ENCODE measurements around the gene BFSP2. TPM values are rescaled to one million over a fixed set of nuclear protein-coding genes. Genes with fewer than 3 reads are reported as not detected.

The BFSP2 gene
- total and polyA plus RNA-seq, 2 of the 4 experiments (the other 2 are of a cell fraction) = not detected

DNA sequence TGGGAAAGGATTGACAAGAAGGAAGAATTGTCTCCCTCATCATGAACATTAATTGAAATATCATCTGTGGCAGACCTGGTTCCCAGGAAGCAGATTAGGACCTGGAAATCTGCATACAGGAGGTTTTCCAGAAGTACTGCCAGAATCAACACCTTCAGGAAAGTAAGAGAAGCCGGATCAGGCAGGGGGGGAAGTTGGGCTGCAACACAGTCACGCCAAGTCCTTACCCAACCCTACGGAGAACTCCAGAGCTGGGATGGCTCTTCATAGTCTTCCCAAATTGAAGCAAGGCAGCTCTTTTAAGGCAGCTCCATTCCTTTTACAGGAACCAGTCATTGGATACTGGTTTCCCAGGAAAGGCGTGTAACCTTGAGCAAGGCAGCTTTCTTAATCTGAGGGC, 35.2 kb upstream of the BFSP2 start:
- Histone ChIP-seq H3K4me2 (ENCODE audit: low read depth, low read length) (no peak overlapping the region), H3K18ac (ENCODE audit: low read depth, low read length) (no peak overlapping the region), H3K4ac (ENCODE audit: low read depth, low read length) (no peak overlapping the region), H3K79me1 (ENCODE audit: low read depth in 1 of 2, low read length in 2 of 2) (no peaks in the 10 kb centered on the region), H3K56ac (ENCODE audit: extremely low read depth, insufficient read depth, low read length) (no peak overlapping the region), H4K91ac (ENCODE audit: insufficient read depth, low read depth, low read length) (no peak overlapping the region), H4K20me1 (ENCODE audit: insufficient read depth, low read length) (no peaks in the 10 kb centered on the region), H3K9me3 (ENCODE audit: control insufficient read depth, insufficient read depth, low read length) (no peaks in the 10 kb centered on the region), H2BK15ac (ENCODE audit: low read depth, low read length) (no peak overlapping the region), H3K27ac (ENCODE audit: insufficient read depth, low read length) (no peak overlapping the region), H3K9me1 (ENCODE audit: insufficient read depth, low read length) (no peaks in the 10 kb centered on the region; the same call in 1 of the 2 replicates), H4K8ac (ENCODE audit: low read depth in 2 of 2, low read length in 2 of 2) (no peak overlapping the region), H2AK9ac (replicated peaks; ENCODE audit: low read depth, low read length, poor library complexity) (no peak overlapping the region), H2AK5ac (ENCODE audit: low read depth, low read length) (no peak overlapping the region), H2BK20ac (ENCODE audit: low read depth, low read length) (no peak overlapping the region), H3K14ac (replicated peaks; ENCODE audit: low read depth, low read length) (no peak overlapping the region), H4K5ac (ENCODE audit: low read depth, low read length) (no peak overlapping the region), H3K27me3 (ENCODE audit: control insufficient read depth, insufficient read depth, low read length) (no peaks in the 10 kb centered on the region; the same call in 1 of the 2 replicates), H3K23ac (ENCODE audit: low read depth, low read length) (no peak overlapping the region), H2BK120ac (ENCODE audit: low read depth, low read length) (no peak overlapping the region), H2BK5ac (ENCODE audit: low read depth, low read length, poor library complexity, severe bottlenecking) (no peak overlapping the region), H2AFZ (replicated peaks; ENCODE audit: low read length, poor library complexity) (no peak overlapping the region), H3K9ac (ENCODE audit: low read depth, low read length) (no peak overlapping the region), H3K4me1 (ENCODE audit: control insufficient read depth, insufficient read depth, low read length) (no peaks in the 10 kb centered on the region), H3K4me3 (ENCODE audit: insufficient read depth, low read depth, low read length) (no peak overlapping the region), H3K36me3 (ENCODE audit: control insufficient read depth, insufficient read depth, low read length) (no peaks in the 10 kb centered on the region)
- ChIA-PET CTCF (interaction anchor here (0.6 to 1.1 kb wide), 2 partner anchors 16 to 29 kb away, joined by 3 read pairs; no protein-coding TSS in a partner anchor), POLR2A (ENCODE audit: unreplicated experiment) (no interaction called here)
- TF ChIP-seq POLR2A (IDR thresholded peaks at IDR 0.05; ENCODE audit: low read depth, low read length) (no peak), MAZ (IDR thresholded peaks at IDR 0.05; ENCODE audit: borderline replicate concordance, low read depth, low read length) (no peak), NFE2L2 (IDR thresholded peaks at IDR 0.05; ENCODE audit: low read depth, low read length) (no peak), CHD1 (IDR thresholded peaks at IDR 0.05; ENCODE audit: low read depth, low read length) (no peak), BHLHE40 (IDR thresholded peaks at IDR 0.05; ENCODE audit: low read depth, low read length) (no peak), SMC3 (IDR thresholded peaks at IDR 0.05; ENCODE audit: low read depth, low read length) (no peak), FOS (IDR thresholded peaks at IDR 0.05; ENCODE audit: low read depth, low read length) (no peak), RCOR1 (IDR thresholded peaks at IDR 0.05; ENCODE audit: insufficient replicate concordance, low read length) (no peak), RFX5 (IDR thresholded peaks at IDR 0.05; ENCODE audit: low read depth, low read length) (no peak), MAFK (IDR thresholded peaks at IDR 0.05; ENCODE audit: low read depth, low read length) (no peak), MXI1 (IDR thresholded peaks at IDR 0.05; ENCODE audit: borderline replicate concordance, low read depth, low read length) (no peak), CEBPB (IDR thresholded peaks at IDR 0.05; ENCODE audit: low read depth, low read length) (no peak), RAD21 (IDR thresholded peaks at IDR 0.05; ENCODE audit: low read length) (no peak)
- TF ChIP-seq, protein P1, sequence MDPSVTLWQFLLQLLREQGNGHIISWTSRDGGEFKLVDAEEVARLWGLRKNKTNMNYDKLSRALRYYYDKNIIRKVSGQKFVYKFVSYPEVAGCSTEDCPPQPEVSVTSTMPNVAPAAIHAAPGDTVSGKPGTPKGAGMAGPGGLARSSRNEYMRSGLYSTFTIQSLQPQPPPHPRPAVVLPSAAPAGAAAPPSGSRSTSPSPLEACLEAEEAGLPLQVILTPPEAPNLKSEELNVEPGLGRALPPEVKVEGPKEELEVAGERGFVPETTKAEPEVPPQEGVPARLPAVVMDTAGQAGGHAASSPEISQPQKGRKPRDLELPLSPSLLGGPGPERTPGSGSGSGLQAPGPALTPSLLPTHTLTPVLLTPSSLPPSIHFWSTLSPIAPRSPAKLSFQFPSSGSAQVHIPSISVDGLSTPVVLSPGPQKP (IDR thresholded peaks at IDR 0.05; ENCODE audit: borderline replicate concordance, low read depth, low read length) = no peak
- TF ChIP-seq, protein P2, sequence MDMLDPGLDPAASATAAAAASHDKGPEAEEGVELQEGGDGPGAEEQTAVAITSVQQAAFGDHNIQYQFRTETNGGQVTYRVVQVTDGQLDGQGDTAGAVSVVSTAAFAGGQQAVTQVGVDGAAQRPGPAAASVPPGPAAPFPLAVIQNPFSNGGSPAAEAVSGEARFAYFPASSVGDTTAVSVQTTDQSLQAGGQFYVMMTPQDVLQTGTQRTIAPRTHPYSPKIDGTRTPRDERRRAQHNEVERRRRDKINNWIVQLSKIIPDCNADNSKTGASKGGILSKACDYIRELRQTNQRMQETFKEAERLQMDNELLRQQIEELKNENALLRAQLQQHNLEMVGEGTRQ (IDR thresholded peaks at IDR 0.05; ENCODE audit: low read depth, low read length) = no peak
- TF ChIP-seq, protein P3, sequence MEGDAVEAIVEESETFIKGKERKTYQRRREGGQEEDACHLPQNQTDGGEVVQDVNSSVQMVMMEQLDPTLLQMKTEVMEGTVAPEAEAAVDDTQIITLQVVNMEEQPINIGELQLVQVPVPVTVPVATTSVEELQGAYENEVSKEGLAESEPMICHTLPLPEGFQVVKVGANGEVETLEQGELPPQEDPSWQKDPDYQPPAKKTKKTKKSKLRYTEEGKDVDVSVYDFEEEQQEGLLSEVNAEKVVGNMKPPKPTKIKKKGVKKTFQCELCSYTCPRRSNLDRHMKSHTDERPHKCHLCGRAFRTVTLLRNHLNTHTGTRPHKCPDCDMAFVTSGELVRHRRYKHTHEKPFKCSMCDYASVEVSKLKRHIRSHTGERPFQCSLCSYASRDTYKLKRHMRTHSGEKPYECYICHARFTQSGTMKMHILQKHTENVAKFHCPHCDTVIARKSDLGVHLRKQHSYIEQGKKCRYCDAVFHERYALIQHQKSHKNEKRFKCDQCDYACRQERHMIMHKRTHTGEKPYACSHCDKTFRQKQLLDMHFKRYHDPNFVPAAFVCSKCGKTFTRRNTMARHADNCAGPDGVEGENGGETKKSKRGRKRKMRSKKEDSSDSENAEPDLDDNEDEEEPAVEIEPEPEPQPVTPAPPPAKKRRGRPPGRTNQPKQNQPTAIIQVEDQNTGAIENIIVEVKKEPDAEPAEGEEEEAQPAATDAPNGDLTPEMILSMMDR (conservative IDR thresholded peaks at IDR 0.05; ENCODE audit: low read depth, low read length) = no peak
- intact Hi-C loops (cut with micrococcal nuclease) (no loop called here), dilution Hi-C loops (cut with HindIII; ENCODE audit: low sequenced_read_pairs, unreplicated experiment) (no loop called here), in situ Hi-C loops (cut with MboI; ENCODE audit: low sequenced_read_pairs) (no loop called here)
- WGBS, 2 experiments (ENCODE audit: extremely low coverage in 2 of 2, insufficient read length in 1 of 2) = no CpG with 5 or more reads among the region's 4 CpGs
- no TSS peak for BruUV-seq (replicated peaks)
- no peak for ATAC-seq (ENCODE audit: low read depth)
- DNase-seq = no peak
